DMS153 treated with DMSO at 0.1 percent for 48 hours (cell line): ENCODE measurements around the gene SMIM31.

Experiments
- DNase-seq: peaks from one replicate; lab custom pipeline; 2025; ENCODE audit not compliant: unreplicated experiment; lab: John Stamatoyannopoulos, UW

SMIM31 gene

GRCh38 chr4:164753873-164754488 is at the start of gene SMIM31:
Gene SMIM31 (plus strand): TSS chr4:164754131. CDS start chr4:164770444, 16,313 bp downstream.
- DNase-seq: no peak

- DNase-seq: no peak
Measured at GRCh38 chr4:164706675-164707074, 47.3 kb upstream of the SMIM31 start.

- no peak for DNase-seq
Measured at GRCh38 chr4:164716901-164717300, 37.0 kb upstream of the SMIM31 start.

- DNase-seq: no peak
Measured at GRCh38 chr4:164718827-164719226, 35.1 kb upstream of the SMIM31 start.

GRCh38 chr4:164725066-164725465 is 28.9 kb upstream of the SMIM31 start:
- no peak for DNase-seq

GRCh38 chr4:164730705-164731393 is 23.1 kb upstream of the SMIM31 start:
- DNase-seq: no peak

GRCh38 chr4:164731827-164732474 is 22.0 kb upstream of the SMIM31 start:
- peak; percentile 4 for DNase-seq

- no peak for DNase-seq
Measured at GRCh38 chr4:164734484-164734883, 19.4 kb upstream of the SMIM31 start.

- no peak for DNase-seq
Measured at GRCh38 chr4:164748375-164748774, 5.6 kb upstream of the SMIM31 start.

- DNase-seq: no peak
Measured at GRCh38 chr4:164755432-164755831, 1.5 kb downstream of the SMIM31 start.

GRCh38 chr4:164756686-164757085 is 2.8 kb downstream of the SMIM31 start:
- DNase-seq: no peak

GRCh38 chr4:164761241-164761640 is 7.3 kb downstream of the SMIM31 start:
- DNase-seq: no peak

GRCh38 chr4:164761746-164762275 is 7.9 kb downstream of the SMIM31 start:
- DNase-seq: no peak

- no peak for DNase-seq
Measured at GRCh38 chr4:164765096-164765495, 11.2 kb downstream of the SMIM31 start.

- DNase-seq: no peak
Measured at GRCh38 chr4:164765833-164766232, 11.9 kb downstream of the SMIM31 start.

- no peak for DNase-seq
Measured at GRCh38 chr4:164768516-164768915, 14.6 kb downstream of the SMIM31 start.

GRCh38 chr4:164770010-164770724 is 16.2 kb downstream of the SMIM31 start:
- no peak for DNase-seq

- no peak for DNase-seq
Measured at GRCh38 chr4:164771088-164771487, 17.2 kb downstream of the SMIM31 start.

GRCh38 chr4:164772076-164772475 is 18.1 kb downstream of the SMIM31 start:
- no peak for DNase-seq

- no peak for DNase-seq
Measured at GRCh38 chr4:164779080-164779479, 25.1 kb downstream of the SMIM31 start.

- peak; percentile 28 for DNase-seq
Measured at GRCh38 chr4:164779811-164780216, 25.9 kb downstream of the SMIM31 start.
